Lower lobe of right lung (tissue), 2 donors: ENCODE data around the gene IFI16. TPM values are rescaled to one million over a fixed set of nuclear protein-coding genes. Genes with fewer than 3 reads are reported as not detected.

ENCODE experiments used
- ATAC-seq, 2 donors: fragments of 200-7000 bp; cut with Tn5 transposase; one replicate each; pipeline ENCODE4 v1.9.1; 2020 to 2022; ENCODE audit warnings: mild to moderate bottlenecking in 2 of 2, moderate library complexity in 2 of 2
- DNase-seq: peaks from one replicate; pipeline ENCODE4 v3.0.0-alpha.2; 2020
- H3K27ac ChIP-seq: fragments of 200-600 bp; one replicate; pipeline ENCODE4 v1.8.0; 2022
- H3K27me3 ChIP-seq: fragments of 200-600 bp; one replicate; pipeline ENCODE4 v1.8.0; 2022; ENCODE audit warnings: low read depth
- H3K36me3 ChIP-seq: fragments of 200-600 bp; one replicate; pipeline ENCODE4 v1.8.0; 2022; ENCODE audit warnings: mild to moderate bottlenecking
- H3K4me1 ChIP-seq: fragments of 200-600 bp; one replicate; pipeline ENCODE4 v1.8.0; 2022
- H3K4me3 ChIP-seq: fragments of 200-600 bp; one replicate; pipeline ENCODE4 v1.8.0; 2022; ENCODE audit warnings: mild to moderate bottlenecking
- H3K9me3 ChIP-seq: fragments of 200-600 bp; one replicate; pipeline ENCODE4 v1.8.0; 2022
- intact Hi-C: fragments of 100-400 bp; cut with DNase I; formaldehyde crosslinking; loops from one replicate; pipeline ENCODE4 v1.11.0; 2022
- total RNA-seq: library from RNA; stranded (reverse); fragmentation: NEBNext Ultra II Directional; extraction: Animal tissue kit (Norgen Biotek cat#: 25700); gene quantifications from one replicate; pipeline ENCODE4 v1.2.1, GENCODE V29; 2021
- TF ChIP-seq, protein P1 (sequence below): fragments of 200-600 bp; IDR thresholded peaks from one replicate; pipeline ENCODE4 v1.8.0; 2022; ENCODE audit warnings: antibody characterized with exemption, mild to moderate bottlenecking
- donor health status: DM: no; HTN: yes; CAD: no; lungs with severe emphysema.

The IFI16 gene
- total RNA-seq, 1 donor from 2014 or later, result 102 TPM

DNA sequence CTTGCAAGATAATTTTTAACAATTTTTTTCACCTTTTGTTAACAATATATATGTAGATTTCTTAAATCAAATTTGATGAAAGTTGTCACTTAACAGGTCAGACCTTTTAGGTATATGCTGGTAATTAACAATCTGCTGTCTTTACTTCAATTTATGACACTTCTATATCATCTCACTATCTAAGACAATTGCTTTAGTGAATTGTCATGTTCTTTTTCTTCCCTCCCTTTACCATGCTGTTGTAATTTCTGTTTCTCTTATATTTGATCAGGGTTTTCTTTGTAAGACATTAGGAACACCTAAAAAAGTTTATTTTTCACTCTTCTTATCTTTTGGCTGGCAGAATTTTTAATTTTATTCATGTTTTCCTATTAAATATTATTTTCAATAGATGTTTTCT lies 2.0 kb downstream of the IFI16 start:
- Histone ChIP-seq H3K9me3 (no peaks in the 10 kb centered on the region), H3K27me3 (no peaks in the 10 kb centered on the region), H3K4me3 (peak overlapping the region; percentile 69), H3K4me1 (peaks cover 66% of the 10 kb centered on the region), H3K36me3 (peaks cover 22% of the 10 kb centered on the region), H3K27ac (peak overlapping the region; percentile 80)
- ATAC-seq (no peak), DNase-seq (no peak)
- intact Hi-C loops, result no loop called here
- TF ChIP-seq, protein P1, sequence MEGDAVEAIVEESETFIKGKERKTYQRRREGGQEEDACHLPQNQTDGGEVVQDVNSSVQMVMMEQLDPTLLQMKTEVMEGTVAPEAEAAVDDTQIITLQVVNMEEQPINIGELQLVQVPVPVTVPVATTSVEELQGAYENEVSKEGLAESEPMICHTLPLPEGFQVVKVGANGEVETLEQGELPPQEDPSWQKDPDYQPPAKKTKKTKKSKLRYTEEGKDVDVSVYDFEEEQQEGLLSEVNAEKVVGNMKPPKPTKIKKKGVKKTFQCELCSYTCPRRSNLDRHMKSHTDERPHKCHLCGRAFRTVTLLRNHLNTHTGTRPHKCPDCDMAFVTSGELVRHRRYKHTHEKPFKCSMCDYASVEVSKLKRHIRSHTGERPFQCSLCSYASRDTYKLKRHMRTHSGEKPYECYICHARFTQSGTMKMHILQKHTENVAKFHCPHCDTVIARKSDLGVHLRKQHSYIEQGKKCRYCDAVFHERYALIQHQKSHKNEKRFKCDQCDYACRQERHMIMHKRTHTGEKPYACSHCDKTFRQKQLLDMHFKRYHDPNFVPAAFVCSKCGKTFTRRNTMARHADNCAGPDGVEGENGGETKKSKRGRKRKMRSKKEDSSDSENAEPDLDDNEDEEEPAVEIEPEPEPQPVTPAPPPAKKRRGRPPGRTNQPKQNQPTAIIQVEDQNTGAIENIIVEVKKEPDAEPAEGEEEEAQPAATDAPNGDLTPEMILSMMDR, result no peak

DNA sequence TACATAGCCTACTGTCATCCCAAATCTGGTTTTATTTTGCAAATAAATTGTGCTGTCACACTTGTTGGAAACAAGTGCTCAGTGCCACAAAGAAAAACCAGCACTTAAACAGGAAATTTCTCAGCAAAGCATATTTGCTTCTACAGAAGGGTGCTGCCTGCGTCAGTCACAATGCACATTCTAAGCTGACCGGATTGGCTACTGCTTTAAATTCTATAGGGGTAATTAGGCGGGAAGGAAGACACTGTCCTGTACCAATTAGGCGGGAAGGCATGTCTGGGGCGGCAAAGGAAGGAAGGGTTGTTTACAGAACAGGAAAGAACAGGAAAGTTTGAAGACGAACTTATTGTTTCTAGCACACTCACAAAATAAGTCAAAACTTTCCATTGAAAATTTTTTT lies 2.8 kb downstream of the IFI16 start:
- intact Hi-C loops, result no loop called here
- peaks cover 30% of the 10 kb centered on the region for H3K36me3 ChIP-seq
- H3K27ac ChIP-seq, result peak overlapping the region; percentile 80
- no peaks in the 10 kb centered on the region for H3K9me3 ChIP-seq
- peak overlapping the region; percentile 69 for H3K4me3 ChIP-seq
- ATAC-seq (peak; percentile 10 to 25), DNase-seq (no peak)
- no peaks in the 10 kb centered on the region for H3K27me3 ChIP-seq
- H3K4me1 ChIP-seq, result peaks cover 68% of the 10 kb centered on the region
- TF ChIP-seq, protein P1, result no peak

GRCh38 chr1:159014003-159014571 lies 4.4 kb downstream of the IFI16 start:
- ATAC-seq, result no peak
- peak overlapping the region; percentile 69 for H3K4me3 ChIP-seq
- intact Hi-C loops, result no loop called here

DNA sequence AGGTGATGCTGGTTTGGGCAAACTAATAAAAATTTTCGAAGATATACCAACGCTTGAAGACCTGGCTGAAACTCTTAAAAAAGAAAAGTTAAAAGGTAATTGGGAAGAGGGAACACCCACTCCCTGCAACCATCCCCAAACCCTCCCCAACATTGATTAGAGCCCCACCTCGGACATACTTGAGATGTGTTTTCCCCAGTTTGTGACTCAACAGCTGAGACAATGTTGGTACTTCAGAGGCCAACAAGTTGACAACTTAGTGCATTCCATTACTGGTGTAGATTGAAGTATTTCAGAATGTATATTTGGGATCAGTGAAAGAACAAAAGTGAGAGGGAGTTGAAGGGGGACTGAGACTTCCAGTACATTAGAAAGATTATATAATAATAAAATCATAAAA lies 5.1 kb downstream of the IFI16 start:
- H3K4me1 ChIP-seq, result peaks cover 56% of the 10 kb centered on the region
- no peak for DNase-seq
- peak overlapping the region; percentile 31 for H3K27ac ChIP-seq
- no peaks in the 10 kb centered on the region for H3K27me3 ChIP-seq
- intact Hi-C loops, result no loop called here
- peaks cover 53% of the 10 kb centered on the region for H3K36me3 ChIP-seq
- H3K9me3 ChIP-seq, result no peaks in the 10 kb centered on the region
- no peak for ATAC-seq
- TF ChIP-seq, protein P1, result no peak
- peak overlapping the region; percentile 19 for H3K4me3 ChIP-seq

More at GRCh38 chr1:159014003-159014571, 4.4 kb downstream of the IFI16 start:
- H3K36me3 ChIP-seq, result peaks cover 46% of the 10 kb centered on the region
- TF ChIP-seq, protein P1, result no peak
- H3K9me3 ChIP-seq, result no peaks in the 10 kb centered on the region
- peaks cover 56% of the 10 kb centered on the region for H3K4me1 ChIP-seq
- no peaks in the 10 kb centered on the region for H3K27me3 ChIP-seq
- no peak for DNase-seq
- peak overlapping the region; percentile 80 for H3K27ac ChIP-seq

DNA sequence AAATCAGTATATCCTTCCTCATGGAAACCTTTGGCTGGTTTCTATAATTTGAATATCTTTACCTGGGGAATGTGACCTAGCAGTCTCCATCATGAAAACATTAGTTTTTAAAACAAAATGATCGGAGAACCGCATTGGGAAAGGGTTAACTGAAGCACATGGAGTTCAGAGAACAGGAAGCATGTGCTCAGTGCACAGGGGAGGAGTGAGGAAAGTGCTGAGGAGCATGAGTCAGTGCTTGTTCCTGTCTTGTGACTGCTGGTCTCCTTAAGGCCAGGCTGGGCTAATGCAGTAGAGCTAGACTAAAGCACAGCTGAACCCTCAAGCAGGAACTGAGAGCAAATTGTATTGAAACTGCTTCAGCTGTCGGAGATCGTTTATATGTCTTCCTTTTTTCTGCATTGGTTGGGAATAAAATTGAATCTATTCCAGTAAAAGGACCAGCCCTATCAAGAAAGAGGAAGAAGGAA lies 5.8 kb downstream of the IFI16 start:
- DNase-seq (peak; percentile 70), ATAC-seq (peak; percentile 93 to 98)
- no peaks in the 10 kb centered on the region for H3K27me3 ChIP-seq
- H3K27ac ChIP-seq, result peak overlapping the region; percentile 31
- intact Hi-C loops, result no loop called here
- peaks cover 60% of the 10 kb centered on the region for H3K36me3 ChIP-seq
- H3K4me1 ChIP-seq, result peaks cover 59% of the 10 kb centered on the region
- H3K9me3 ChIP-seq, result no peaks in the 10 kb centered on the region
- peak overlapping the region; percentile 19 for H3K4me3 ChIP-seq
- TF ChIP-seq, protein P1, result no peak
